Neural cell (in vitro differentiated cells): Measurements from ENCODE around the gene UBE2D1. TPM values are rescaled to one million over a fixed set of nuclear protein-coding genes. Genes with fewer than 3 reads are reported as not detected.
"Not testable (repeated sequence)": the region's sequence is repeated elsewhere in the genome, so short reads cannot be mapped to it uniquely, and the experiment has no call there.

ENCODE experiments used
- H2AFZ ChIP-seq: fragments of 200-600, 300-800 bp; sonication (generic), shearing (Covaris generic); 2 replicates; pipeline ENCODE4 v1.6.0; 2014; ENCODE audit warnings: low read depth, mild to moderate bottlenecking, antibody characterized with exemption, low read length, moderate library complexity
- H3F3A ChIP-seq: fragments of 200-600 bp; shearing (Covaris generic); 2 replicates; pipeline ENCODE4 v1.6.1; 2016; ENCODE audit warnings: mild to moderate bottlenecking, moderate library complexity, mixed read lengths, antibody characterized with exemption, low read length; ENCODE audit not compliant: insufficient read depth, poor library complexity, severe bottlenecking
- H3K27ac ChIP-seq: fragments of 200-600, 300-800 bp; sonication (generic), shearing (Covaris generic); 2 replicates; pipeline ENCODE4 v1.5.1; 2014; ENCODE audit warnings: mild to moderate bottlenecking, low read length, moderate library complexity
- H3K27me3 ChIP-seq: fragments of 300-800, 200-600 bp; sonication (generic), shearing (Covaris generic); 2 replicates; pipeline ENCODE4 v1.6.0; 2014; ENCODE audit warnings: mild to moderate bottlenecking, low read depth, low read length, moderate library complexity; ENCODE audit not compliant: insufficient read depth
- H3K36me3 ChIP-seq: fragments of 300-800, 200-600 bp; sonication (generic), shearing (Covaris generic); 2 replicates; pipeline ENCODE4 v1.5.1; 2014; ENCODE audit warnings: mild to moderate bottlenecking, antibody characterized with exemption, low read length, moderate library complexity; ENCODE audit not compliant: insufficient read depth
- H3K4me2 ChIP-seq: fragments of 300-800, 200-600 bp; sonication (generic), shearing (Covaris generic); 2 replicates; pipeline ENCODE4 v1.6.0; 2014; ENCODE audit warnings: mild to moderate bottlenecking, low read length
- H3K4me3 ChIP-seq: fragments of 300-800, 200-600 bp; sonication (generic), shearing (Covaris generic); 2 replicates; pipeline ENCODE4 v1.5.1; 2014; ENCODE audit warnings: mild to moderate bottlenecking, low read length, moderate library complexity
- H3K79me2 ChIP-seq: fragments of 200-600 bp; shearing (Covaris generic); replicated peaks from 2 replicates; pipeline ENCODE4 v1.6.0; 2014; ENCODE audit warnings: mild to moderate bottlenecking, low read length, moderate library complexity; ENCODE audit not compliant: insufficient read depth
- H3K9ac ChIP-seq: fragments of 300-800, 200-600 bp; sonication (generic), shearing (Covaris generic); 2 replicates; pipeline ENCODE4 v1.6.1; 2016; ENCODE audit warnings: mild to moderate bottlenecking, low read length, mixed read lengths
- H3K9me2 ChIP-seq: fragments of 200-600 bp; shearing (Covaris generic); 2 replicates; pipeline ENCODE4 v1.6.1; 2016; ENCODE audit warnings: mild to moderate bottlenecking, low read length, mixed read lengths; ENCODE audit not compliant: insufficient read depth
- H3K9me3 ChIP-seq: fragments of 200-600, 300-800 bp; sonication (generic), shearing (Covaris generic); 2 replicates; pipeline ENCODE4 v1.6.1; 2016; ENCODE audit warnings: mild to moderate bottlenecking, mixed run types, low read length, moderate library complexity, mixed read lengths
- H4K20me1 ChIP-seq: fragments of 200-600 bp; shearing (Covaris generic); 2 replicates; pipeline ENCODE4 v1.6.1; 2016; ENCODE audit warnings: mild to moderate bottlenecking, mixed run types; ENCODE audit not compliant: insufficient read depth
- CTCF ChIP-seq: fragments of 450-650 bp; IDR thresholded peaks from 2 replicates; pipeline ENCODE4 v1.5.1; 2014; ENCODE audit warnings: antibody characterized with exemption, mild to moderate bottlenecking, moderate library complexity; ENCODE audit not compliant: poor library complexity, severe bottlenecking
- EP300 ChIP-seq: fragments of 450-650 bp; conservative IDR thresholded peaks from 2 replicates; pipeline ENCODE4 v1.6.1; 2014; ENCODE audit warnings: antibody characterized with exemption, mild to moderate bottlenecking, moderate library complexity; ENCODE audit not compliant: poor library complexity, severe bottlenecking
- EZH2 ChIP-seq: fragments of 200-600, 300-800 bp; shearing (Covaris generic), sonication (generic); IDR thresholded peaks from 2 replicates; pipeline ENCODE4 v1.6.1; 2014; ENCODE audit warnings: antibody characterized with exemption, low read length, borderline replicate concordance, mild to moderate bottlenecking; ENCODE audit not compliant: insufficient read depth, poor library complexity, severe bottlenecking
- MXI1 ChIP-seq: fragments of 450-650 bp; conservative IDR thresholded peaks from 2 replicates; pipeline ENCODE4 v1.6.1; 2014; ENCODE audit warnings: antibody characterized with exemption, mild to moderate bottlenecking; ENCODE audit not compliant: poor library complexity, severe bottlenecking
- POLR2AphosphoS5 ChIP-seq: IDR thresholded peaks from 2 replicates; pipeline ENCODE4 v1.6.1; 2012
- RAD21 ChIP-seq: fragments of 450-650 bp; conservative IDR thresholded peaks from 2 replicates; pipeline ENCODE4 v1.6.1; 2014; ENCODE audit warnings: antibody characterized with exemption, mild to moderate bottlenecking, moderate library complexity
- REST ChIP-seq: IDR thresholded peaks from 2 replicates; pipeline ENCODE4 v1.6.1; 2012; ENCODE audit warnings: borderline replicate concordance
- SMC3 ChIP-seq: fragments of 450-650 bp; conservative IDR thresholded peaks from 2 replicates; pipeline ENCODE4 v1.6.1; 2014; ENCODE audit warnings: antibody characterized with exemption, mild to moderate bottlenecking, moderate library complexity; ENCODE audit not compliant: poor library complexity
- TAF1 ChIP-seq: IDR thresholded peaks from 2 replicates; pipeline ENCODE4 v1.6.1; 2012; ENCODE audit warnings: low read depth
- polyA plus RNA-seq: library from polyadenylated mRNA; depleted of rRNA; stranded (reverse); fragments of >200 nt; gene quantifications from 2 replicates; pipeline ENCODE4 v1.2.3, GENCODE V29; 2014

Gene UBE2D1
- polyA plus RNA-seq, 1 donor from 2014 or later, result 89.8 TPM

- H3K27me3 ChIP-seq, result no peaks in the 10 kb centered on the region
- no peaks in the 10 kb centered on the region for H3F3A ChIP-seq
- H3K79me2 ChIP-seq, result no peaks in the 10 kb centered on the region
- H3K27ac ChIP-seq, result no peak overlapping the region
- TF ChIP-seq EP300 (no peak), SMC3 (peak; percentile 37), POLR2AphosphoS5 (no peak), CTCF (peak; percentile 44), REST (no peak), RAD21 (peak; percentile 59)
- no peak overlapping the region for H3K4me3 ChIP-seq
- H3K9me3 ChIP-seq, result no peaks in the 10 kb centered on the region
- no peaks in the 10 kb centered on the region for H4K20me1 ChIP-seq
- no peak overlapping the region for H2AFZ ChIP-seq
- H3K4me2 ChIP-seq, result no peak overlapping the region
- H3K9ac ChIP-seq, result no peak overlapping the region
- no peaks in the 10 kb centered on the region for H3K9me2 ChIP-seq
- H3K36me3 ChIP-seq, result no peaks in the 10 kb centered on the region
Measured at GRCh38 chr10:58414270-58415041, 79.7 kb downstream of the UBE2D1 start.

GRCh38 chr10:58415757-58416156, 81.0 kb downstream of the UBE2D1 start:
- H3K9me3 ChIP-seq, result no peaks in the 10 kb centered on the region
- no peak overlapping the region for H3K9ac ChIP-seq
- no peaks in the 10 kb centered on the region for H4K20me1 ChIP-seq
- no peaks in the 10 kb centered on the region for H3K36me3 ChIP-seq
- no peak for TF ChIP-seq EZH2
- TF ChIP-seq CTCF, result no peak
- TF ChIP-seq TAF1, result no peak
- no peak for TF ChIP-seq SMC3
- TF ChIP-seq MXI1, result no peak
- H3K4me3 ChIP-seq, result no peak overlapping the region
- no peak overlapping the region for H3K4me2 ChIP-seq
- no peaks in the 10 kb centered on the region for H3K79me2 ChIP-seq
- H3K9me2 ChIP-seq, result no peaks in the 10 kb centered on the region
- no peaks in the 10 kb centered on the region for H3K27me3 ChIP-seq
- no peak overlapping the region for H3K27ac ChIP-seq
- no peaks in the 10 kb centered on the region for H3F3A ChIP-seq
- H2AFZ ChIP-seq, result no peak overlapping the region

GRCh38 chr10:58417902-58418301, 83.1 kb downstream of the UBE2D1 start:
- not testable (repeated sequence) for H3F3A ChIP-seq, H3K9ac ChIP-seq, H3K4me2 ChIP-seq, H3K4me3 ChIP-seq, H3K9me2 ChIP-seq, H3K27me3 ChIP-seq, H3K36me3 ChIP-seq, H3K27ac ChIP-seq, H4K20me1 ChIP-seq, H3K9me3 ChIP-seq, H2AFZ ChIP-seq, H3K79me2 ChIP-seq
